Measurements from ENCODE around the gene COL5A2. TPM values are rescaled to one million over a fixed set of nuclear protein-coding genes. Genes with fewer than 3 reads are reported as not detected.

The COL5A2 gene
- total RNA-seq, 1 donor from 2014 or later: 0.23 TPM

Other genes with a start within 250 kb of the COL5A2 start
- 0.16 and 0.43 TPM in 2 replicates for gene COL3A1, start 205.4 kb downstream of the COL5A2 start, total RNA-seq